Ascending aorta (tissue), 2 donors: ENCODE measurements around the gene RAX2. TPM values are rescaled to one million over a fixed set of nuclear protein-coding genes. Genes with fewer than 3 reads are reported as not detected.

ENCODE experiments used
- DNase-seq, 2 donors: peaks; one replicate each; pipeline ENCODE4 v3.0.0-alpha.2; 2019; ENCODE audit warnings: low spot score in 2 of 2
- H3K27ac ChIP-seq, 2 donors: fragments of 200-600 bp; sonication (generic); one replicate each; pipeline ENCODE4 v1.5.1; 2016 to 2017; ENCODE audit warnings: mild to moderate bottlenecking in 1 of 2
- H3K27me3 ChIP-seq: fragments of 200-600 bp; sonication (generic); one replicate; pipeline ENCODE4 v1.5.1; 2017
- H3K36me3 ChIP-seq, 2 donors: fragments of 200-600 bp; sonication (generic); one replicate each; pipeline ENCODE4 v1.5.1; 2016
- H3K4me1 ChIP-seq, 2 donors: fragments of 200-600 bp; sonication (generic); one replicate each; pipeline ENCODE4 v1.5.1; 2016 to 2017; ENCODE audit warnings: mild to moderate bottlenecking in 1 of 2
- H3K4me3 ChIP-seq, 2 donors: fragments of 200-600 bp; sonication (generic); one replicate each; pipeline ENCODE4 v1.5.1; 2016 to 2017; ENCODE audit warnings: mild to moderate bottlenecking in 1 of 2
- H3K9me3 ChIP-seq, 2 donors: fragments of 200-600 bp; sonication (generic); one replicate each; pipeline ENCODE4 v1.5.1; 2016
- CTCF ChIP-seq, 3 experiments: fragments of 200-600 bp in 2 of 3; fragments of 450-650 bp in 1 of 3; sonication (generic) in 2 of 3; IDR thresholded peaks; one replicate each; pipeline ENCODE4 v1.5.1; 2016 to 2019; ENCODE audit warnings: antibody characterized with exemption in 3 of 3, mild to moderate bottlenecking in 1 of 3, moderate library complexity in 1 of 3
- intact Hi-C: fragments of 100-400 bp; cut with DNase I; formaldehyde crosslinking; loops from one replicate; pipeline ENCODE4 v1.15.1; 2023
- total RNA-seq: library from RNA; depleted of rRNA; stranded (reverse); fragments of >200 nt; gene quantifications from one replicate; pipeline ENCODE4 v1.1.0, GENCODE V29; 2016

The RAX2 gene
- total RNA-seq, 1 donor from 2014 or later = not detected

GRCh38 chr19:3762501-3763459 is 9.2 kb downstream of the RAX2 start, which contains the start of gene MRPL54:
TSS of gene MRPL54 (plus strand) at chr19:3762682. CDS start at chr19:3762701, 19 bp downstream.
- peaks cover 26 to 42% of the 10 kb centered on the region in 2 donors for H3K36me3 ChIP-seq
- TF ChIP-seq CTCF (IDR thresholded peaks at IDR 0.05) = no peak
- H3K9me3 ChIP-seq = no peaks in the 10 kb centered on the region
- intact Hi-C loops = loop anchor here (1.0 to 5.0 kb wide), 9 partner anchors 92 to 1205 kb away; partner anchors contain the start of genes ANKRD24, KDM4B, MAP2K2 and PIAS4
- DNase-seq = peak; percentile 97 to 100
- H3K27ac ChIP-seq = peak within 1 kb of the TSS; percentile 87 to 98
- H3K27me3 ChIP-seq = no peaks in the 10 kb centered on the region
- H3K4me3 ChIP-seq = peak within 1 kb of the TSS; percentile 88 to 95
- H3K4me1 ChIP-seq = peaks cover 9 to 22% of the 10 kb centered on the region in 2 donors

- no peaks in the 10 kb centered on the region for H3K27me3 ChIP-seq
- intact Hi-C loops = loop anchor here (1.0 to 5.0 kb wide), 8 partner anchors 91 to 1205 kb away; partner anchors contain the start of genes ANKRD24, KDM4B, PIAS4 and SIRT6
- no peak for TF ChIP-seq CTCF (IDR thresholded peaks at IDR 0.05)
- DNase-seq = no peak
- H3K36me3 ChIP-seq = peaks cover 19 to 42% of the 10 kb centered on the region in 2 donors
- H3K4me3 ChIP-seq = peak overlapping the region; percentile 67 to 95
- peak overlapping the region; percentile 87 to 98 for H3K27ac ChIP-seq
- H3K9me3 ChIP-seq = no peaks in the 10 kb centered on the region
- H3K4me1 ChIP-seq = peaks cover 9 to 22% of the 10 kb centered on the region in 2 donors
Observed at GRCh38 chr19:3762130-3762473, 9.9 kb downstream of the RAX2 start.

- intact Hi-C loops = loop anchor here (1.0 to 5.0 kb wide), 8 partner anchors 91 to 1206 kb away; partner anchors contain the start of genes ANKRD24, KDM4B, PIAS4 and SIRT6
Observed at GRCh38 chr19:3761382-3762129, 10.5 kb downstream of the RAX2 start, which contains the start of gene APBA3. TSS of gene APBA3 (minus strand) at chr19:3761692. CDS start at chr19:3760264, 1,428 bp downstream.

GRCh38 chr19:3760871-3761361 is 11.1 kb downstream of the RAX2 start:
- H3K4me3 ChIP-seq = peak overlapping the region; percentile 88 to 95
- H3K9me3 ChIP-seq = no peaks in the 10 kb centered on the region
- no peak for DNase-seq
- no peak for TF ChIP-seq CTCF (IDR thresholded peaks at IDR 0.05)
- peaks cover 11 to 33% of the 10 kb centered on the region in 2 donors for H3K36me3 ChIP-seq
- no peaks in the 10 kb centered on the region for H3K27me3 ChIP-seq
- peaks cover 9 to 22% of the 10 kb centered on the region in 2 donors for H3K4me1 ChIP-seq
- peak overlapping the region; percentile 87 to 98 for H3K27ac ChIP-seq
- intact Hi-C loops = loop anchor here (5.0 kb wide), 4 partner anchors 306 to 1206 kb away; partner anchors contain the start of genes ANKRD24, KDM4B, SIRT6 and ZBTB7A

More at GRCh38 chr19:3761382-3762129, 10.5 kb downstream of the RAX2 start, which contains the start of gene APBA3:
- H3K4me3 ChIP-seq = peak within 1 kb of the TSS; percentile 88 to 95
- peaks cover 13 to 40% of the 10 kb centered on the region in 2 donors for H3K36me3 ChIP-seq
- H3K27ac ChIP-seq = peak within 1 kb of the TSS; percentile 87 to 98
- H3K27me3 ChIP-seq = no peaks in the 10 kb centered on the region
- no peaks in the 10 kb centered on the region for H3K9me3 ChIP-seq
- peak; percentile 73 to 95 for DNase-seq
- TF ChIP-seq CTCF (IDR thresholded peaks at IDR 0.05) = peak; percentile 64 to 75 (median 68)
- peaks cover 9 to 22% of the 10 kb centered on the region in 2 donors for H3K4me1 ChIP-seq
